GM18517 (cell line): Measurements from ENCODE around the gene SLC22A15.
A peak's percentile ranks its signal among the peaks of the same experiment; 100 is the strongest.
"Not testable (repeated sequence)": the region's sequence is repeated elsewhere in the genome, so short reads cannot be mapped to it uniquely, and the experiment has no call there.

ENCODE experiments used
- ATAC-seq: cut with Tn5 transposase; IDR thresholded peaks from one replicate; pipeline ENCODE4 v1.9.1; 2021; ENCODE audit warnings: mild to moderate bottlenecking, moderate library complexity; ENCODE audit not compliant: unreplicated experiment

Gene SLC22A15

GRCh38 chr1:115980998-115981993 lies 5.0 kb downstream of the SLC22A15 start:
- ATAC-seq, result no peak

GRCh38 chr1:115982400-115982799 lies 6.1 kb downstream of the SLC22A15 start:
- peak; percentile 67 for ATAC-seq

- no peak for ATAC-seq
Measured at GRCh38 chr1:115983584-115983983, 7.3 kb downstream of the SLC22A15 start.

DNA sequence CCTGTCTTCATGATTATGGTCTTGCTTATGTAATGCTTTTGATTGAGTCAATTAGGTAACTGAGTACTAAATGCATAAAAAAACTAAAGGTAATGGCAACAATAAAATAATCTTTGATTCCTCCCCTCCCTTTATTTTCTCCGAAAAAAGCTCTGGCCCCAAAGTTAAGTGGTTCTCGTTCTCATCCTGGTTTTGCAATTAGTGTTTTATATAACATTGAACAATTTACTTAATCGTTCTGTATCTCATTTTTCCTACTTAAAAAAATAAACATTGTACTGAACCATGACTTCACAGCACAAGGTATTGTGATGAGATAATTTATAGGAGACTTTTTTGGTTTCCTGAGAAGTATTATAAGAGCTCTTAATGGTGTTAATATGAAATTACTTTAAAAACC lies 11.3 kb downstream of the SLC22A15 start:
- ATAC-seq, result no peak

GRCh38 chr1:115988953-115989352 lies 12.6 kb downstream of the SLC22A15 start:
- ATAC-seq, result no peak

- no peak for ATAC-seq
Measured at GRCh38 chr1:115989699-115990098, 13.4 kb downstream of the SLC22A15 start.

DNA sequence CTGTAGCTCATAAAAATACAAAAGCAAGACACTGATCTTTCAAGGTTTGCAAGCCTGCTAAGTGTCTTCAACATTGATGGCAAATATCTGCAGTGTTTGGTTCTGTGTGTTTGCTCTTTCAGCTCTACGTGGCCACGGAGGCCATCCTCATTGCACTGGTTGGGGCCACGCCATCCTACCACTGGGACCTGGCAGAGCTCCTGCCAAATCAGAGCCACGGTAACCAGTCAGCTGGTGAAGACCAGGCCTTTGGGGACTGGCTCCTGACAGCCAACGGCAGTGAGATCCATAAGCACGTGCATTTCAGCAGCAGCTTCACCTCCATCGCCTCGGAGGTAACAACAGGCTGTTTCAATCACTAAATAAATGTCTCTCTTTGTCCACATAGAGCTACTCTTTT lies 15.6 kb downstream of the SLC22A15 start:
- no peak for ATAC-seq

DNA sequence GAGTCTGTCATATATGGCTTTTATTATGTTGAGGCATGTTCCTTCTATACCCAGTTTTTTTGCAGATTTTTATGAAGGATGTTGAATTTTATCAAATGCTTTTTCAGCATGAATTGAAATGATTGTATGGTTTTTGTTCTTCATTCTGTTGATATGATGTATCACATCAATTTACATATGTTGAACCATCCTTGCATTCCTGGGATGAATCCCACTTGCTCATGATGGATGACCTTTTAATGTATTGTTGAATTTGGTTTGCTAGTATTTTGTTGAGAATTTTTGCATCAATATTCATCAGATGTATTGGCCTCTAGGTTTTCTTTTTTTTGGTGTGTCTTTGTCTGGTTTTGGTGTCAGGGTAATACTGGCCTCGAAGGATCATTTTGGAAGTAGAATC lies 21.6 kb downstream of the SLC22A15 start:
- ATAC-seq, result not testable (repeated sequence)

DNA sequence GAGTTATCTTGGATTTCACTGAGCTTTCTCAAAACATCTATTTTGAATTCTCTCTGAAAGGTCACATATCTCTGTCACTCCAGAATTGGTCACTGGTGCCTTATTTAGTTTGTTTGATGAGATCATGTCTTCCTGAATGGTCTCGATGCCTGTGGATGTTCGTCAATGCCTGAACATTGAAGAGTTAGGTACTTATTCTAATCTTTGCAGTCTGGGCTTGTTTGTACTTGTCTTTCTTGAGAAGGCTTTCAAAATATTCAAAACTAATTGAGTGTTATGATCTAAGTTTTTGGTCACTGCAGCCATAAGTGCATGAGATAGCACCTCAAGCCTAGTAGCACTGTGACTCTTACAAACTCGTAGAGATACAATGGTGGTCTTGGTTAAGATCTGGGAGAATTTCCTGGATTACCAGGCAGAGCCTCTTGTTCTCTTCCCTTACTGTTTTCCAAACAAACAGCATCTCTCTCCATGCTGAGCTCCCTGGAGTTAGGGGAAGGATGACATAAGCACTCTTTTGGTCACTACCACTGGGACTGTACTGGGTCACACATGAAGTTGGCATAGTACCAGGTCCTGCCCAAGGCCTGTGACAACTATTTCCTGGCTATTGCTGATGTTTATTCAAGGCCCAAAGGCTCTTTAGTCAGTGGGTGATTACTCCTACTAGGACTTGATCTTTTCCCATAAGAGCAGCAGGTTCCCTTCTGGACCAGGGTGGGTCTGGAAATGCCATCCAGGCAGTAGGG lies 25.6 kb downstream of the SLC22A15 start:
- no peak for ATAC-seq

DNA sequence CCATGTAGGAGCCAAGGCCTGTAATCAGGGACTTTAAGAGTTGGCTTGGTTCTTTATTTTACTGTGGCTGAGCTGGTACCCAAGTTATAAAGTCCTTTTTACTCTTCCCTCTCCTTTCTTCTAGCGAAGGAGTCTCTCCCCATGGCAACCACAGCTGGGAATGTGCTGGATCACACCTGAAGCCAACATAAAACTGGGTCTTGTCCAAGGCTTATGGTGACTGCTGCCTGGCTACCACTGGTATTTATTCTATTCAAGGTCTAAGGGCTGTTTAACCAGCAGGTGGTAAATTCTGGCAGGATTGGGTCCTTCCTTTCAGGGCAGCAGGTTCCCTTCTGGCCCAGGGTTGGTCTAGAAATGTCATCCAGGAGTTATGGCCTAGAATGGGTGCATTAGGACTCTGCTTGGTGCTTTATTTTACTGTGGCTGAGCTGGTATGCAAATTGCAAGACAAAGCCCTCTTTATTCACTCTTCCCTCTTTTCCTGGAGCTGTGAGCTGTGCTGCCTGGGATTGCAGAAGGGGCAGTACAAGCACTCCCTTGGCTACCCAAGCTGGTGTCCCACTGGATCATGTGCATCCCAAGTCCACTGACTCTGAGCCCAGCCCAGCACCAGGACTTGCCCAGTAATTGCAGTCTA lies 26.6 kb downstream of the SLC22A15 start:
- ATAC-seq, result no peak

GRCh38 chr1:116003823-116004222 lies 27.5 kb downstream of the SLC22A15 start:
- ATAC-seq, result no peak

DNA sequence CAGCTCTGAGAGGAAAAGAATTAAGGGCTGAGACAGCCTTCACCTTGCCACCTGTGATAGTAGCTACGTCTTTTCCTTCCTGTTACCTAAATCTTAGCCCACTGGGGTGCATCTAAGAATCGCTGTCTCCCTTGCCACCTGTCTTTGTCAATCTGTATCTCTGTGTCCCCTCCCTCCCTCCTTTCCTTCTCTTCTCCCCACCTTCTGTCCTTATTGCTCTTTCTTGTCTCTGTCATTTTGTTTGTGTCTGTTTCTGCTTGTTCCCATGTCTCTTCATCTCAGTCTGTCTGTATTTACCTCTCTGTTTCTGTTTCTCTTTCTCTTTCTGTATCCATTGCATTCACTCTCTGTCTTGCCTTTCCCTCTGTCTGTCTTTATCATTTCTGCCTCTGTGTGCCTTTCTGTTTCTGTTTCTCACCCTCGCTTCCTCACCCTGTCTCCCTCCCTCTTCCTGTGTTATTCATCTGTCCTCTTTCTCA lies 30.2 kb downstream of the SLC22A15 start:
- peak; percentile 97 for ATAC-seq

DNA sequence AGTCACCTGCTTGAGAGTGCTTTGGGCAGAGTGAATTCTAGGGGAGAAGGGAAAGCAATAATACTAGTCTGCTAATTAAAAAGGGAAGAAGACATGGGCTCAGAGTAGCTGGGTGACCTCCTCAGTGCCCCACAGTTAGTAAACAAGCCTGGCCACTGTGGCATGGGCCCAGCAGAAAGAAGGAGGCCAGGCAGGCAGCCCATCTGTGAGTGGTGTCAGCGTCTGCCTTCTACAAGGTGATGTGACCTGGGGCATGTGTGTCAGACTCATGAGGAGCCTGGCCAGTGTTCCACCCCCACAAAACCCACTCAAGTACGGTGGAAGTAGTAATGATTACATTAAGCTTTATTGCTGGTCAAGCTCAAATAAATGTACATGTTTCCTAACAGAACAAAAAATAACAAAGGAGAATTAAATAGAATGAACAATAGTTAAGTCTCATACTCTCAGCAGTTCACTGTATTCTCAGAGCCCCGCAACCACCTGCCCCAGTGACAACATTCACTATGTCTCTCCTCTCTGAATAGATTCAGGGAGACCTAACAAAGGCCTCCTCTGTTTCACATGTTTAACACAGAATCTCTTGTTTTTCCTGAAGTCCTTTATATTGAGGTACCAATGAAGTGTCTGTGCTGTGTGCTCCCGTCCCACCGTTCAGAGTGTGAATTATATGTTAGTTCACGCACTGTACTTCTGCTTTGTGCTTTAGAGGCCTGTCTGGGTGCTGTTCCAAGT lies 32.5 kb downstream of the SLC22A15 start:
- ATAC-seq, result no peak

- ATAC-seq, result no peak
Measured at GRCh38 chr1:116012716-116013115, 36.4 kb downstream of the SLC22A15 start.

- ATAC-seq, result no peak
Measured at GRCh38 chr1:116015679-116016078, 39.4 kb downstream of the SLC22A15 start.

GRCh38 chr1:116018007-116018406 lies 41.7 kb downstream of the SLC22A15 start:
- no peak for ATAC-seq

DNA sequence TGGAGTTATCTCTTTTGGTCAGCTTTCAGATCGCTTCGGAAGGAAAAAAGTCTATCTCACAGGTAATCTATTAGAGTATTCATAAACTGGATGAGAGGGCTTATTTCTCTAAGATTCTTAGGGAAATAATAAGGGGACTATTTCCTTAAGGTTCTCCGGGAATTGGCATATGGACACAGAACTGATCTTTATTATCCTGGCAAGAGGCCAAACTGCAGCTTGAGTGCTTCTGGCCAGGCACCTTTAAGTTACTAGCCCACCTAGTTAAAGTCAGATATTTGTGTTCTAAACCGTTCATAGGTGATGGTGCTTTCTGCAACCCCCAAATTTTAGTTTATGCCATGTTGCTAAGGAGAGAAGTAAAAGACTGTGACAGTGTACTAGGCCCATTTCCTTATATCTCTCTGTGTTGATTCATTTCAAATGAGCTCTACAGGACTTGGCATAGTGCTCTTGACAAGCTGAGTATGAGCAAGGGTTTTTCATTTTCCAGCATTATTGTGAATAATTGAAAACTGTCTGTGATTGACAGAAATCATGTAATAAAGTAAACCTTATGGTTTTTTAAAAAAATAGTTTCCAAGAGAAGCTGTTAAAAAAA lies 43.4 kb downstream of the SLC22A15 start:
- no peak for ATAC-seq

- peak; percentile 80 for ATAC-seq
Measured at GRCh38 chr1:116020668-116021272, 44.5 kb downstream of the SLC22A15 start.

DNA sequence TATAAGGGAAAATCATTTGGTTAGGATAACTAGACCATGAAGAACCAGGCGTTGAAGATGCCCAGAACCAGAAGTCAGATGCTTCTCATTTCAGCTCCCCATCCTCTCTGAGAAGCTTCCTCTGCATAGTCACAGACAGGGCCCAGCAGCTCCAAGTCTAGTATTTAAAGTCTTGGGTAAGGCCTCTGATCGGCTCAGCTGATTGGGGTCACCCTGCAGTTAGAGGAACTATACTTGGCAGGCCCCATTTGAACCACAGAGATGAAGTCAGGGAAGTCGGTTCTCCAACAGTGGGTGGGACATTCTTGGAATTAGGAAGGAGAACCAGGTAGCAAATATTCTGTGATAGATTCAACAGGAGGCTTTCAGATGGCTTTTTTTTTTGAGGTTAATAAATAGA lies 48.3 kb downstream of the SLC22A15 start:
- ATAC-seq, result no peak

DNA sequence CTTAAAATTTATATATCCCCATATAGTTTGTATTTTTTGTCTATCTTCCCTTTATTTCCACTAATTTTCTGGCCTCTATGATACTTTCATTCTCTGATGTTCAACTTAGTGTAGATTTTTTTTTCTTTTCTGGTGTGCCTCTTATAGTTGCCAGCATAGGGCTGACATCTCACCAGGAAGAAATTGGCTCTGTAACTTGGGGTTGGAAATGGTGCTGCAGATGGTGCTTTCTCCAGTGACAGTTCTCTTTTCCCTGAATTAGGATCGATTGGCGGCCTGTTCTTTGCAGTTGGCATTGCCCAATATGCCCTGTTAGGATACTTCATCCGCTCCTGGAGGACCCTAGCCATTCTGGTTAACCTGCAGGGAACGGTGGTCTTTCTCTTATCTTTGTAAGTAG lies 50.3 kb downstream of the SLC22A15 start:
- ATAC-seq, result no peak
